Measurements from ENCODE around the gene METTL27.
"Not testable (repeated sequence)": the region's sequence is repeated elsewhere in the genome, so short reads cannot be mapped to it uniquely, and the experiment has no call there.

Gene METTL27

GRCh38 chr7:73822319-73823173 lies 19.8 kb downstream of the METTL27 start:
- Histone ChIP-seq H3K4me3 (ENCODE audit: low read length) (no peak overlapping the region), H3K4me1 (ENCODE audit: control insufficient read depth, low read depth, low read length) (peaks cover 13% of the 10 kb centered on the region), H3K9ac (ENCODE audit: low read length) (no peak overlapping the region), H3K27ac (ENCODE audit: low read length) (no peak overlapping the region), H3K36me3 (ENCODE audit: control insufficient read depth, low read depth, low read length) (no peaks in the 10 kb centered on the region), H3K9me3 (ENCODE audit: control insufficient read depth, low read depth, low read length) (no peaks in the 10 kb centered on the region), H3K27me3 (ENCODE audit: control insufficient read depth, insufficient read depth, low read length) (no peaks in the 10 kb centered on the region)

- H3K27ac ChIP-seq (ENCODE audit: low read length); H3K4me1 ChIP-seq (ENCODE audit: control insufficient read depth, low read depth, low read length); H3K9me3 ChIP-seq (ENCODE audit: control insufficient read depth, low read depth, low read length); H3K4me3 ChIP-seq (ENCODE audit: low read length); H3K36me3 ChIP-seq (ENCODE audit: control insufficient read depth, low read depth, low read length); H3K9ac ChIP-seq (ENCODE audit: low read length); H3K27me3 ChIP-seq (ENCODE audit: control insufficient read depth, insufficient read depth, low read length): not testable (repeated sequence)
These were observed 20.6 kb downstream of the METTL27 start for GRCh38 chr7:73821597-73822285.

DNA sequence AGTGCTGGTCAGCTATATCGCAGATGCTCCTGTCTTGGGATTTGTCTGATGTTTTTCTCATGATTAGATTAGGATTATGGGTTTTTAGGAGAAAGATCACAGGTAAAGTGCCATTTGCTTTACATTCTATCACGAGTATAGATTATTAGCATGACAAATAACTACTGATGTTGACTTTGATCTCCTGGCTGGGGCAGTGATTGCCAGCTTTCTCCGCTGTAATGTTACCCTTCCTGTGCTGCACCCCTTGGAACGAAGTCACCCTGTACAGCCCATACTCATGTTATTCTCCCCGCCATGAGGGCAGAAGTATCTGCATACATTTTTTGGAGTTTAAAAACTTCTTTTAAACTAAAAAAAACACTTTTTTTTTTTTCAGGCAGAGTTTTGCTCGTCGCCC lies 22.3 kb downstream of the METTL27 start:
- H3K36me3 ChIP-seq (ENCODE audit: control insufficient read depth, low read depth, low read length) = no peaks in the 10 kb centered on the region
- H3K9ac ChIP-seq (ENCODE audit: low read length) = no peak overlapping the region
- H3K4me1 ChIP-seq (ENCODE audit: control insufficient read depth, low read depth, low read length) = peaks cover 5% of the 10 kb centered on the region
- H3K4me3 ChIP-seq (ENCODE audit: low read length) = no peak overlapping the region
- no peaks in the 10 kb centered on the region for H3K27me3 ChIP-seq (ENCODE audit: control insufficient read depth, insufficient read depth, low read length)
- H3K27ac ChIP-seq (ENCODE audit: low read length) = no peak overlapping the region
- H3K9me3 ChIP-seq (ENCODE audit: control insufficient read depth, low read depth, low read length) = no peaks in the 10 kb centered on the region

GRCh38 chr7:73817121-73817520 lies 25.2 kb downstream of the METTL27 start:
- Histone ChIP-seq H3K9me3 (ENCODE audit: control insufficient read depth, low read depth, low read length) (no peaks in the 10 kb centered on the region), H3K27ac (ENCODE audit: low read length) (no peak overlapping the region), H3K4me3 (ENCODE audit: low read length) (no peak overlapping the region), H3K9ac (ENCODE audit: low read length) (no peak overlapping the region), H3K27me3 (ENCODE audit: control insufficient read depth, insufficient read depth, low read length) (no peaks in the 10 kb centered on the region), H3K36me3 (ENCODE audit: control insufficient read depth, low read depth, low read length) (no peaks in the 10 kb centered on the region), H3K4me1 (ENCODE audit: control insufficient read depth, low read depth, low read length) (peaks cover 5% of the 10 kb centered on the region)

DNA sequence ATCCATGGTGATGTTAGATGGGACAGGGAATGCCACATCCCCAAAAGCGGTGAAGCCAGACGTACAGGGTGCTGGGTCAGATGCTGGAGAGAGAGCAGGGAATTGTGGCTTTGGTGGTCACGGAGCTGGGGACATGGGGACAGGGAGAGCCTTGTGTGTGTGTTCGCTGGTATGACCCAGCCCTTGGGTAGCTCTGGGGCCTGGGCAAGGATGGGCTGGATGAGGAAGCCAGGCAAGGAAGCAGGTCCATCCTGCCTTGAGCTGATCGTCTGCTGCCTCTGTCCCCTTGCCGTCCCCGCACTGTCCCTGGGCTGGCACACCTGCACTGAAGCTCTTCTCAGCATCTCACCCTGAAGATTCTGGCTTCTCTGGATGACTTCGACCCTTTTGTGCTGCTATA lies 26.9 kb downstream of the METTL27 start:
- H3K36me3 ChIP-seq (ENCODE audit: control insufficient read depth, low read depth, low read length) = no peaks in the 10 kb centered on the region
- no peak overlapping the region for H3K9ac ChIP-seq (ENCODE audit: low read length)
- peaks cover 5% of the 10 kb centered on the region for H3K4me1 ChIP-seq (ENCODE audit: control insufficient read depth, low read depth, low read length)
- H3K27ac ChIP-seq (ENCODE audit: low read length) = no peak overlapping the region
- H3K9me3 ChIP-seq (ENCODE audit: control insufficient read depth, low read depth, low read length) = no peaks in the 10 kb centered on the region
- H3K4me3 ChIP-seq (ENCODE audit: low read length) = no peak overlapping the region
- H3K27me3 ChIP-seq (ENCODE audit: control insufficient read depth, insufficient read depth, low read length) = no peaks in the 10 kb centered on the region

GRCh38 chr7:73812996-73813395 lies 29.3 kb downstream of the METTL27 start:
- Histone ChIP-seq H3K4me1 (ENCODE audit: control insufficient read depth, low read depth, low read length) (no peaks in the 10 kb centered on the region), H3K9me3 (ENCODE audit: control insufficient read depth, low read depth, low read length) (no peaks in the 10 kb centered on the region), H3K36me3 (ENCODE audit: control insufficient read depth, low read depth, low read length) (no peaks in the 10 kb centered on the region), H3K4me3 (ENCODE audit: low read length) (no peak overlapping the region), H3K9ac (ENCODE audit: low read length) (no peak overlapping the region), H3K27ac (ENCODE audit: low read length) (no peak overlapping the region), H3K27me3 (ENCODE audit: control insufficient read depth, insufficient read depth, low read length) (no peaks in the 10 kb centered on the region)

GRCh38 chr7:73811760-73812168 lies 30.6 kb downstream of the METTL27 start:
- H3K27me3 ChIP-seq (ENCODE audit: control insufficient read depth, insufficient read depth, low read length) = no peaks in the 10 kb centered on the region
- H3K4me1 ChIP-seq (ENCODE audit: control insufficient read depth, low read depth, low read length) = no peaks in the 10 kb centered on the region
- H3K9me3 ChIP-seq (ENCODE audit: control insufficient read depth, low read depth, low read length) = no peaks in the 10 kb centered on the region
- H3K36me3 ChIP-seq (ENCODE audit: control insufficient read depth, low read depth, low read length) = no peaks in the 10 kb centered on the region
- no peak overlapping the region for H3K27ac ChIP-seq (ENCODE audit: low read length)
- no peak overlapping the region for H3K4me3 ChIP-seq (ENCODE audit: low read length)
- H3K9ac ChIP-seq (ENCODE audit: low read length) = no peak overlapping the region

DNA sequence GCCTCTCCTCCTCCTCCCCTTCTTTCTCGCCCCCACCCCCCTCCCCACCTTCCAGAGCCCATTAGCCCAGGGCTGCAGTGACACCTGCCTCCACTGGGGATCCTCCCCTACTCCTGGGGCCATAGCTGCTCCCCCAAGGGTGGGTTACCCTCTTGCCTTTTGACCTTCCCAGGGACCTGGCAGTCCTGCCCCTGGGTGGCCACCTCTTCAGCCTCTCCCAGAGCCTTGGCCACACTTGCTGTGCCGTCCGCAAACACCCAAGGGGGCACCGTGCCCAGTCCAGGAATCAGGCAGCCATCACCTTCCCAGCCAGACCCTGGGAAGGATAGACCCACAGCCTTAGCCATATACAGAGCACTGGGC lies 31.3 kb downstream of the METTL27 start:
- no peak overlapping the region for H3K4me3 ChIP-seq (ENCODE audit: low read length)
- H3K36me3 ChIP-seq (ENCODE audit: control insufficient read depth, low read depth, low read length) = no peaks in the 10 kb centered on the region
- H3K9me3 ChIP-seq (ENCODE audit: control insufficient read depth, low read depth, low read length) = no peaks in the 10 kb centered on the region
- H3K27ac ChIP-seq (ENCODE audit: low read length) = no peak overlapping the region
- H3K27me3 ChIP-seq (ENCODE audit: control insufficient read depth, insufficient read depth, low read length) = no peaks in the 10 kb centered on the region
- no peaks in the 10 kb centered on the region for H3K4me1 ChIP-seq (ENCODE audit: control insufficient read depth, low read depth, low read length)
- no peak overlapping the region for H3K9ac ChIP-seq (ENCODE audit: low read length)

DNA sequence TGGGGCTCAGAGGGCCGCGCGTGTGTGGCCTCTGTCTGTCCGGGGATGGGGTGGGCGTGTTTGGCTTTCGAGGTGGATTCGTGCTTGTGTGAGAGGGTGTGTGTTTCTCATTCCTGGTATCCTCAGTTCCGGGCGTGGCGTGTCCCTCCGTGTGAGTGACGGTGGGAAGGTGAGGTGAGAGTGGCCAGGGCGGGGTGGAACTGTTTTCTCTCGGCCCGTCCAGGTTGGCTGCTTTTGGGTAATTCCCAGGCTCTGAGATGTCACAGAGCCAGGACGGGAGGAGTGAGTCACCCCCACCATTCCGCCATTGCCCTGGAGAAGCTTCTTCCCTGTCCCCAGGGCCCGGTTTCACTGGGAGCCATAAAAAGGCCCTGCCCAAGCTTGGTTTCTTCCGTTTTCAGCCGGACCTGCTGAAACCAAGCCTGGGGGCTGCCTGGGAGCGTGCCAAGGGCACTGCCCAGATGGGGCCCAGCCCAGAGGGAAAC lies 32.8 kb downstream of the METTL27 start:
- Histone ChIP-seq H3K27ac (ENCODE audit: low read length) (no peak overlapping the region), H3K27me3 (ENCODE audit: control insufficient read depth, insufficient read depth, low read length) (no peaks in the 10 kb centered on the region), H3K9me3 (ENCODE audit: control insufficient read depth, low read depth, low read length) (no peaks in the 10 kb centered on the region), H3K4me3 (ENCODE audit: low read length) (no peak overlapping the region), H3K9ac (ENCODE audit: low read length) (no peak overlapping the region), H3K36me3 (ENCODE audit: control insufficient read depth, low read depth, low read length) (no peaks in the 10 kb centered on the region), H3K4me1 (ENCODE audit: control insufficient read depth, low read depth, low read length) (no peaks in the 10 kb centered on the region)

GRCh38 chr7:73802459-73802858 lies 39.9 kb downstream of the METTL27 start:
- H3K4me1 ChIP-seq (ENCODE audit: control insufficient read depth, low read depth, low read length) = peaks cover 5% of the 10 kb centered on the region
- no peaks in the 10 kb centered on the region for H3K27me3 ChIP-seq (ENCODE audit: control insufficient read depth, insufficient read depth, low read length)
- H3K9me3 ChIP-seq (ENCODE audit: control insufficient read depth, low read depth, low read length) = no peaks in the 10 kb centered on the region
- H3K9ac ChIP-seq (ENCODE audit: low read length) = no peak overlapping the region
- no peaks in the 10 kb centered on the region for H3K36me3 ChIP-seq (ENCODE audit: control insufficient read depth, low read depth, low read length)
- H3K4me3 ChIP-seq (ENCODE audit: low read length) = no peak overlapping the region
- H3K27ac ChIP-seq (ENCODE audit: low read length) = no peak overlapping the region

GRCh38 chr7:73801577-73801976 lies 40.7 kb downstream of the METTL27 start:
- no peaks in the 10 kb centered on the region for H3K36me3 ChIP-seq (ENCODE audit: control insufficient read depth, low read depth, low read length)
- H3K27ac ChIP-seq (ENCODE audit: low read length) = no peak overlapping the region
- no peaks in the 10 kb centered on the region for H3K9me3 ChIP-seq (ENCODE audit: control insufficient read depth, low read depth, low read length)
- no peaks in the 10 kb centered on the region for H3K27me3 ChIP-seq (ENCODE audit: control insufficient read depth, insufficient read depth, low read length)
- peaks cover 5% of the 10 kb centered on the region for H3K4me1 ChIP-seq (ENCODE audit: control insufficient read depth, low read depth, low read length)
- H3K4me3 ChIP-seq (ENCODE audit: low read length) = no peak overlapping the region
- H3K9ac ChIP-seq (ENCODE audit: low read length) = no peak overlapping the region

All from iPS-18a (cell line).